Retina (tissue), 1 donor: ENCODE results near the gene A2M.
"Not testable (repeated sequence)": the region's sequence is repeated elsewhere in the genome, so short reads cannot be mapped to it uniquely, and the experiment has no call there.

Source experiments
- DNase-seq: peaks from one replicate; pipeline ENCODE4 v3.0.0-alpha.2; 2016

Gene A2M

GRCh38 chr12:9115731-9116559 lies at the start of gene A2M:
TSS of gene A2M (minus strand) at chr12:9115919. CDS start at chr12:9115849, 70 bp downstream.
- no peak for DNase-seq

GRCh38 chr12:9163392-9163791 lies 47.7 kb upstream of the A2M start:
- DNase-seq = no peak

GRCh38 chr12:9156119-9156518 lies 40.4 kb upstream of the A2M start:
- DNase-seq = no peak

- no peak for DNase-seq
Measured at GRCh38 chr12:9149372-9149771, 33.7 kb upstream of the A2M start.

GRCh38 chr12:9148926-9149325 lies 33.2 kb upstream of the A2M start:
- DNase-seq = no peak

GRCh38 chr12:9147461-9147860 lies 31.7 kb upstream of the A2M start:
- DNase-seq = no peak

- DNase-seq = no peak
Measured at GRCh38 chr12:9144730-9145106, 29.0 kb upstream of the A2M start.

GRCh38 chr12:9143929-9144729 lies 28.4 kb upstream of the A2M start:
- no peak for DNase-seq

- no peak for DNase-seq
Measured at GRCh38 chr12:9143137-9143536, 27.4 kb upstream of the A2M start.

GRCh38 chr12:9139588-9140290 lies 24.0 kb upstream of the A2M start:
- not testable (repeated sequence) for DNase-seq

GRCh38 chr12:9135903-9136310 lies 20.2 kb upstream of the A2M start:
- DNase-seq = no peak

GRCh38 chr12:9134981-9135628 lies 19.4 kb upstream of the A2M start:
- no peak for DNase-seq

GRCh38 chr12:9133216-9133916 lies 17.6 kb upstream of the A2M start:
- DNase-seq = no peak

GRCh38 chr12:9132008-9132535 lies 16.4 kb upstream of the A2M start:
- no peak for DNase-seq

GRCh38 chr12:9130244-9130643 lies 14.5 kb upstream of the A2M start:
- DNase-seq = no peak

- DNase-seq = no peak
Measured at GRCh38 chr12:9127936-9128663, 12.4 kb upstream of the A2M start.

- DNase-seq = no peak
Measured at GRCh38 chr12:9127484-9127883, 11.8 kb upstream of the A2M start.

- DNase-seq = no peak
Measured at GRCh38 chr12:9124383-9125031, 8.8 kb upstream of the A2M start.

GRCh38 chr12:9123781-9124382 lies 8.2 kb upstream of the A2M start:
- DNase-seq = no peak

- no peak for DNase-seq
Measured at GRCh38 chr12:9122091-9122609, 6.4 kb upstream of the A2M start.
